ENCODE results near the gene LEO1.

- TF ChIP-seq CTCF (IDR thresholded peaks at IDR 0.05) (no peak), POLR2AphosphoS5 (IDR thresholded peaks at IDR 0.05; ENCODE audit: low read depth, low read length) (no peak)
Observed at GRCh38 chr15:52005748-52006701, 34.4 kb upstream of the LEO1 start.
